K562 (cell line): ENCODE results near the gene ARL14EP.

Experiments used
- BACH1 ChIP-seq: fragments of 200-800 bp; sonication (Bioruptor generic); IDR thresholded peaks from 2 replicates; pipeline ENCODE4 v1.6.1; 2016; ENCODE audit warnings: missing genetic modification characterization, missing compliant biosample characterization
- GABPA ChIP-seq: fragments of 200-800 bp; sonication (Bioruptor generic); conservative IDR thresholded peaks from 2 replicates; pipeline ENCODE4 v1.6.1; 2016; ENCODE audit warnings: low read depth, missing genetic modification characterization, missing compliant biosample characterization
- HNRNPH1 ChIP-seq: fragments of 200-400 bp; formaldehyde crosslinking; optimal IDR thresholded peaks from 2 replicates; pipeline ENCODE3; 2017; ENCODE audit warnings: low read depth, mild to moderate bottlenecking, low read length, moderate library complexity
- MAZ ChIP-seq, 2 experiments: fragments of 450-650 bp in 1 of 2; sonication (generic) in 1 of 2; formaldehyde crosslinking; IDR thresholded peaks in 1 of 2; conservative IDR thresholded peaks in 1 of 2; 2 replicates each; pipeline versions ENCODE4 v1.4.0 to v1.5.0; 2020; ENCODE audit warnings: mild to moderate bottlenecking in 1 of 2, missing genetic modification reagents in 1 of 2
- SREBF2 ChIP-seq: sonication (generic); formaldehyde crosslinking; IDR thresholded peaks from 2 replicates; pipeline ENCODE4 v1.4.0; 2020; ENCODE audit warnings: mild to moderate bottlenecking, missing genetic modification reagents
- TAF1 ChIP-seq: IDR thresholded peaks from 2 replicates; pipeline ENCODE4 v1.6.1; 2011; ENCODE audit warnings: mild to moderate bottlenecking, low read length, moderate library complexity; ENCODE audit not compliant: insufficient read depth, control insufficient read depth, severe bottlenecking; ENCODE audit errors: extremely low read depth
- TAF15 ChIP-seq: fragments of 200-400 bp; formaldehyde crosslinking; IDR thresholded peaks from 2 replicates; pipeline ENCODE4 v1.6.1; 2017; ENCODE audit warnings: mild to moderate bottlenecking, low read depth, low read length, moderate library complexity
- VEZF1 ChIP-seq: fragments of 200-800 bp; sonication (Bioruptor generic); IDR thresholded peaks from 2 replicates; pipeline ENCODE4 v1.6.1; 2017; ENCODE audit warnings: missing genetic modification characterization, missing compliant biosample characterization
- ZFP36 ChIP-seq: fragments of 150-350 bp; IDR thresholded peaks from 2 replicates; pipeline ENCODE4 v1.6.1; 2018; ENCODE audit warnings: low read length, low read depth; ENCODE audit not compliant: partially characterized antibody

GRCh38 chr11:30380846-30381245, 57.9 kb downstream of the ARL14EP start:
- no peak for TF ChIP-seq HNRNPH1
- TF ChIP-seq SREBF2 (CRISPR knock-in tag), result no peak
- no peak for TF ChIP-seq BACH1 (tag)
- no peak for TF ChIP-seq GABPA (tag)
- TF ChIP-seq TAF15, result no peak
- TF ChIP-seq TAF1, result no peak
- no peak for TF ChIP-seq ZFP36
- no peak for TF ChIP-seq MAZ (CRISPR knock-in tag; conservative IDR thresholded peaks at IDR 0.05 in 1 of 2, IDR thresholded peaks at IDR 0.05 in 1 of 2)
- TF ChIP-seq VEZF1 (CRISPR knock-in tag), result no peak
